Globus pallidus (tissue), 1 donor: ENCODE data around the gene ASCC2.
"Not testable (repeated sequence)": the region's sequence is repeated elsewhere in the genome, so short reads cannot be mapped to it uniquely, and the experiment has no call there.

ENCODE experiments used
- DNase-seq: peaks from one replicate; pipeline ENCODE4 v3.0.0-alpha.2; 2015; ENCODE audit warnings: low spot score

ASCC2 gene, protein sequence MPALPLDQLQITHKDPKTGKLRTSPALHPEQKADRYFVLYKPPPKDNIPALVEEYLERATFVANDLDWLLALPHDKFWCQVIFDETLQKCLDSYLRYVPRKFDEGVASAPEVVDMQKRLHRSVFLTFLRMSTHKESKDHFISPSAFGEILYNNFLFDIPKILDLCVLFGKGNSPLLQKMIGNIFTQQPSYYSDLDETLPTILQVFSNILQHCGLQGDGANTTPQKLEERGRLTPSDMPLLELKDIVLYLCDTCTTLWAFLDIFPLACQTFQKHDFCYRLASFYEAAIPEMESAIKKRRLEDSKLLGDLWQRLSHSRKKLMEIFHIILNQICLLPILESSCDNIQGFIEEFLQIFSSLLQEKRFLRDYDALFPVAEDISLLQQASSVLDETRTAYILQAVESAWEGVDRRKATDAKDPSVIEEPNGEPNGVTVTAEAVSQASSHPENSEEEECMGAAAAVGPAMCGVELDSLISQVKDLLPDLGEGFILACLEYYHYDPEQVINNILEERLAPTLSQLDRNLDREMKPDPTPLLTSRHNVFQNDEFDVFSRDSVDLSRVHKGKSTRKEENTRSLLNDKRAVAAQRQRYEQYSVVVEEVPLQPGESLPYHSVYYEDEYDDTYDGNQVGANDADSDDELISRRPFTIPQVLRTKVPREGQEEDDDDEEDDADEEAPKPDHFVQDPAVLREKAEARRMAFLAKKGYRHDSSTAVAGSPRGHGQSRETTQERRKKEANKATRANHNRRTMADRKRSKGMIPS

DNA sequence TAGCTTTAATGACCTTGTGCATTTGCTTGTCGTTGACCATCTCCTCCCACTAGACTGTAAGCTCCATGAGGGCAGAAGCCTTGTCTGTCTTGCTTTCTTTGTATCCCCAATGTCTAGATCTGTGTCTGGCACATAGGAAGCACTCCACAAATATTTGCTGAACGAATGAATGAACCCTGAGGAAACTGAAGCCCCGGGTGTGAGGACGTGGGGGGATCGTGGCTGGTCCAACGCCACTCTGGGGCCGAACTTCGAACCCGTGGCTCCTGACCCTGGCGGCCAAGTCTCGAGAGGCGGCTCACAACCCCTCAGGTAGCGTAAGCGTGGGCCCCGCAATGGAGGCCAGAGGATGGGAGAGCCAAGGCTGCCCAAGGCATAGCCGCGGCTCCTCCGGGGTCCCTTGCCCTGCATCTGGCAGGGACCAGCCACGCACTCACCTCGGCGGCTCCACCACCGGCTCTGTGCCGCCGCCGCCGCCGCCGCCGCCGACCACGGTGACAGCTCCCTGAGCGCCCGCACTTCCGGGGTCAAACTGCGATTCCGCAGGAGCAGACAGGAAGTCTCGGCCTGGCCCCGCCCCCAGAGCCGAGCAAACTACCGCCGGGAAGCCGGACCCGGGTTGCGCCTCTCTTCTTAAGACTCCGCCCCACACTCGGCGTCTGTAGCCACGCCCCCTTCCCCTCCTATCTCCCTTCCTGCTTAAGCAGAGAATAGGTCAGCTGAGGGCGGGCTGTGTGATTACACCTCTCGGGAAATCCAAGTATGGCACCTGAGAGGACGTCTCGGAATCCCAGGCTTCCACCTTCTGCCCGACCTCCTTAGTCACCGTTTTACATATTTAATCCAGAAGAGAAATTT is at the start of gene ASCC2:
TSS of gene ASCC2 (minus strand) at position 534 of the 858 bp plus-strand sequence. CDS start 5,949 bp downstream, outside the sequence.
- peak; percentile 96 for DNase-seq

DNA sequence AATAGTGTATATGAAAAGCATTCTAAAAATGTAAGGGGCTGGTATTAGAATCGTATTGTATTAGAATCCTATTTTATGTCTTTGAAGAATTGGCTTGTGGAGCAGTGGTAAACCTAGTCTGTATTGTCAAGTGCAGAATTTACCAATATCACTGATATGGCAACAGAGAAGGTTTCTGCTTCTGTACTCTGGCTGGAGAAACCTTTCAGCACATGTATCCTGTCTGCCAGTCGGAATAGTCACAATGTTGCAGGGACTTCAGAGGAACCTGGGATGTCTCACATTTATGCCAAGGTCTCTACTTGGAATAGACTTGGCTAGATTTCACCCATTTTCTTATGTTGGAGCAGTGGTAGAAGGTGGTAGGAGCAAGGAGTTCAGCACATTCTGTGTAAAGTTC is 49.3 kb upstream of the ASCC2 start:
- no peak for DNase-seq

DNA sequence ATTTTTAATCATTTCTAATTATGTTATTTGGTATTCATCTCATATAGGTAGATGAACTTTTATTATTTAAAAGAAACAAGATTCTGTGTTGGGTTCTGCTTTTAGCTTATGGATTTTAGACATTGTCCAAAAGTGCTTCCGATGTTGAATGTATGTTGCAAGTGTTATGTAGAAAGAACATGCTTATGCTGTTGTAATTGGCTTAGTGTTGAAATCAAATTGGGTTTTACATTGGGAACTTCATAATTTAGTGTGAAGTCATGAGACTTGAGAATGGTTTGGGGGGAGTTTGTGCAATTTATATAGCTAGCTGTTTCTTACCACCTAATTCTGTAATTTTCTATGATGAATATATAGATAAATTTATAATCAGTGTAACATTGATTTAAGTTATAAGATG is 48.5 kb upstream of the ASCC2 start:
- DNase-seq: no peak

DNA sequence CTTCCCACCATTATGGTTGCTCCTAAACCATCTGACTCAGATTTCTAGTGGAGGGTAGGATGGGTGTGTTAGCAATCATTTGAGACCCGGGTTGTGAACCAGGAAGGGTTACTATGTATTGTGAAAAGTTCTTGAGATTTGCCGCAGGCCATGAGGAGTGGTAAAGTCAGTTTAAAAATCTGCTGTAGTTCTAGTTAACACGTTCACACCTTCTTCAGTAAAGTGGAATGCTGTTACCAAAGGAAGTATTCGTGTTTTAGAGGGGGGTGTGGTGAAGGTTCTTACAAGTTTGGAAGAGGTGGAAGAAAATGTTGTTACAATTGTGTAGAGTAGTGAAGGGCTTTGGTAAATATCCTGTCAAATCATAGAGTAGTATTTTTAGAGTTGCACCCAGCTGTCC is 47.5 kb upstream of the ASCC2 start:
- no peak for DNase-seq

DNA sequence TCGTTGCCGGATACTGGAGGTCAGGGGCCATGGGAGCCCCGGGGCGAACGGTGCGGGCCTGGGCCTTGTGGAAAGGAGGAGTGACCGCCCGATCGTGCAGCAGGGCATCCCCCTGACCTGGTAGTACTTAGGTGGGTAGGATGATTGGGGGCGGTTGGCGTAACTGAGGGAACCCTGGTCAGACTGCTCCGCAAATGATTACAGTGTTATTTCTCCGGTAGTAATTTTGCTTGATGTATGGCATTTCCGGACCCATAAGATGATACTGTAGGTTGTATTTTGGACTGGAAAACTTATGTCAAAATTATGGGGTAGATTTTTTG is 45.7 kb upstream of the ASCC2 start:
- no peak for DNase-seq

DNA sequence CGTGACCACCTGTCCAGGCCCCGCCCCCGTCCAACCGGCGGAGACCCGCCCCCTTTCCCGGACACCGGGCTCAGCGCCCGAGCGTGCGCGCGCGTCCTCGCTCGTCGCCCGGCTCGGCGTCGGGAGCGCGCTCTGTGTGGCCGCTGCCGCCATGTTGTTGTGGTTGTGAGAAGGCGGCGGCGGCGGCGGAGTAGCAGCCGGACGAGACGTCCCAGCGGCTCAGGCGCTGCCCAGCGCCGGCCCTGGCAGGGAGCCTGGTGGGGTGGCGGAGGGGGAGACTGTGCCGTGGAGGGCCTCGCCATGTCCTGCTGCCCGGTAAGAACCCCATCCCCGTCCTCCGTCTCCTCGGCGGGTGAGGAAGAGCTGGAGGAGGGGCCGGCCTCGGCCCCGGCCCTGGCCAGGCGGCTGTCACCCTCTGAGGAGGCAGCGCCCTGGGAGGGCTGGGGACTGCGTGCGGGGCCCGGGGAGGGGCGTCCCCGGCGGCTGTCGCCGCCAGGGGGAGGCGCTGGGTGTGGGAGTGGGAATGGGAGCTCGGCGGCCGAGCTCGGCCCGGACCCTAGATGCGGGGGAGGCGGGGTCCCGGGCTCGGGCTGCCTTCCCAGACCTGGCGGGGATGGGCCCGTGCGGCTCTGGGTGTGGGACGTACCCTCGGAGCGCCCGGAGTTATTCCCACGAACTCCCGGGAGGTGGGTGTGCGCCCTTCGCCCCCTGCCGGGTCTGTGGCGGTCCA is 45.1 kb upstream of the ASCC2 start, which contains the start of gene MTMR3:
TSS of gene MTMR3 (plus strand) at position 130 of the 730 bp plus-strand sequence. CDS start 87,886 bp downstream, outside the sequence.
- peak; percentile 87 for DNase-seq

DNA sequence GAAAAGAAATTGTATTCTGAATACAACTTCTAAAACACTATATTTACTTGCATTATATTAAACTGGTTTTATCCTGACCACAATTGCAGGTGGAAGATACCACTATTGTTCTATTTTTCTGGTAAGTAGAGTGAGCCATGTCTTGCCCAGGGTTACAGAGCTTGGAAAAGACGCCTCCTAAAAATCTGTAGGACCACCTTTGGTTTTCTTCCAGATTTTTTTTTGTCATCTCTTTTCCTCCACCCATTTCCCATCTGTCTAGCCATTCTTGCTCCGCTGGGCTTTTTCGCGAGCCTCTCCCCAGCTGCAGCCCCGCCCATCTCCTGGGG is 44.6 kb upstream of the ASCC2 start:
- no peak for DNase-seq

DNA sequence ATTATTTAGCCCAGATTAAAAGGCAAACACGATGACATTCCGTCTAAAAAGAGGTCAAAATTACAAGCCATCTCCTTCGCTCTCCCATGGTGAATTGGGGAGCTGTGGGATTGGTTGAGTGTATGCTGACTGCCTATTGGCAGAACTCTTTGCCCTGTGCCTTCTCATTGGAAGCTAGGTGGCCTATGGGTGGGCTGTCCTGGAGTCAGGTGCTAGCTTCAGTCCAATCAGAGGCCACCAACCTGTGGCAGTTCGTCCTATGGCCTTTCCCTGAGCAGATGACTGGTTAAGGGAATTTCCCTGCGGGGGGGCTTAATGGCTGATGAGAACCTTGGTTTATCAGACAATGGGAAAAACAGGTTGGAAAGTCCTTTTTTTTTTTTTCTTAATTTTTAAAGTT is 41.7 kb upstream of the ASCC2 start:
- no peak for DNase-seq

DNA sequence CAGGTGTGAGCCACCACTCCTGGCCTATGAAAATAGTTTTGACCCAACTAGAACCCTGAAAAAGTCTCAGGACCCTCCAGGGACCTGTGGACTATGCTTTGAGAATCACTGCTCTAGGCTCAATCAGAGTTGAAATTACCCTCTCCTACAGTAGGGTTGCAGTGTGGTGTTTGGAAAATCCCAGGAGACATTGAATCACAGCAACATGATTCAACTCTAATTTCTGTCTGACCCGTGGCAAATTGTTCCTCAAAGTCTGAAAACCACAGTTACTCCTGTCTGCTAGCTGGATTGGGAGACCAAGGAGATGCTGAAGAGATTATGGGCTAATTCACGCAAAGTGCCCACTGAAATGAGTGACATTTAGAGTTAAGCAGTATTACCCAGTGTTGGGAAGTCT is 39.5 kb upstream of the ASCC2 start:
- no peak for DNase-seq

DNA sequence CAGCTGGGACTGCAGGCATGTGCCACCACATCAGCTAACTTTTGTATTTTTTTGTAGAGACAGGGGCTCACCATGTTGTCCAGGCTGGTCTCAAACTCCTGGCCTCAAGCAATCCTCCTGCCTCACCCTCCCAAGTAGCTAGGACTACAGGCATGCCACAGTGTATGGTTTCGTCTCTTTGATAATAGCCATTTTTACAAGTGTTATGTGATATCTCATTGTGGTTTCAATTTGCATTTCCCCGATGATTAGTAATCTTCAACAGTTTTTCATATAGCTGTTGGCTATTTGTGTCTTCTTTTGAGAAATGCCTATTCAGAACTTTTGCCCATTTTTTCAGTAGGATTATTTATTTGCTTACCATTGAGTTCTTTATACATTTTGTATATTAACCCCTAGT is 35.9 kb upstream of the ASCC2 start:
- DNase-seq: no peak

DNA sequence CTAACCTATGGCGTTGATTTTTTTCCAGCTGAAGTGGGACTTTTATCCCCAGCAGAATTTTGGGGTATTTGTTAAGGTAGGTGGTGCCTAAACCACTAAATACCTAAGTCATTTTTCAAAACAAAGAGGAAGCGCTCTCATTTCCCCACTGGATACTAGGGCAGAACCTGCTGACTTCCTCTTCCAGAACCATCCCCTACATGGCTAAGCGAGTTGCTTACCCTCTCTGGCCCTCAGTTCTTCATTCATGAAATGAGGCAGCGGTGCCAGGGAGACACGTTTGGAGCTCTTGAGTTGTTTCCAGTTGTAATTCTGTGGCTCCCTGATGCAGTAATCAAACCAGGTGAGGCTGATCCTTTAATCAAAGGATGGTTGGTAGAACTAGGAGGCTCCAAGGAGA is 34.9 kb upstream of the ASCC2 start:
- DNase-seq: peak; percentile 14

DNA sequence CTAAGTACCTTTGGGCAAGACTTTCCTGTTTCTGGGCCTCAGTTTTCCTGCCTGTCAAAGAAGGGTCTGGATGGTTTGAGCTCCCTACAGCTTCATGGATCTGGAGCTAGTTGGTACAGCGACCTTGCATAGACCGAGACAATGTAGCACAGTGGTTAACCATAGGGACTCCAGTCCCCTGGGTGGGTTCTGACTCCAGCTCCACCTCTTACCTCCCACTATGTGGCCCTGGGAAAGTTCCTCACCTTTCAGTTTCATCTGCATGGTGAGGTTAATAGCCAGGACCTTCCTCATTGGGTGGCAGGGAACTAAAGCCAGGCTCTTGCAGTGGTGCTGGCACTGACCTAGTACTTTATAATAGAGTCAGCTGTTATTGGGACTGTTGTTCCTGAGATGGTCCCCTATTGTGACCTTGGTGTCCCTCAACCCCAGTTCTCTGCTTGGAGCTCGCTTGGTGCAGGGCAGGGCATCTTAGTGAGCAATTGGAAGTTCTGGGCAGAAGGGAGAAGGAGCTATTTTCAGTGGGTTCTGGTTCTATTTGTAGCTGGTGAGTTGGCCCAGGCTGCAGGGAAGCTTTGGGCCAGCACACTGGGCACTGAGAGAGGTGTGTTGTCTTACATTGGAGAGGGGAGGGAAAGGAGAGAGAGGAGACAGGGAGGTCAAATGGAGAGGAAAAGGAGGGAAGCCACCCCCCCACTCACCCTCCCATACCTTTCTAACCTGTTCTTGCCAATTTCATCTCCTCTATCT is 34.2 kb upstream of the ASCC2 start:
- DNase-seq: no peak

DNA sequence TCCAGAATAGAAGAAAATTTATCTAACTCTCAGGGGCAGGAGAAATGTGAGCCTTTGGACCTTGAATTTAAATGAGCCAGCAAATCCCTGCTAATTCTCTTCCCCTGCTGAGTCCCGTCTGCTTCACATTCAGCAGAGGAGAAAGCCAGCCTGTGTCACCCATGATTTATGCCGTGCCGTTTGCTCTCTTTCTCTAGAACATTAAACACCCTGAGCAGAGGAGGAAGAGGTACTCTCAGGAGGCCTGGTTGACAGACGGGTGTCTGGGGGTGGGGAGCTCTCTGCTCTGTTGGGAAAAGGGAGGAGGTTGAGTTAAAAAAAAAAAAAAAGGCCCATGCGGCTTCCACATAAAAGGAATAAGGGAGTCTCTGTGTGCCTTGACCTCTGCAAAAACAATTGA is 33.6 kb upstream of the ASCC2 start:
- DNase-seq: no peak

DNA sequence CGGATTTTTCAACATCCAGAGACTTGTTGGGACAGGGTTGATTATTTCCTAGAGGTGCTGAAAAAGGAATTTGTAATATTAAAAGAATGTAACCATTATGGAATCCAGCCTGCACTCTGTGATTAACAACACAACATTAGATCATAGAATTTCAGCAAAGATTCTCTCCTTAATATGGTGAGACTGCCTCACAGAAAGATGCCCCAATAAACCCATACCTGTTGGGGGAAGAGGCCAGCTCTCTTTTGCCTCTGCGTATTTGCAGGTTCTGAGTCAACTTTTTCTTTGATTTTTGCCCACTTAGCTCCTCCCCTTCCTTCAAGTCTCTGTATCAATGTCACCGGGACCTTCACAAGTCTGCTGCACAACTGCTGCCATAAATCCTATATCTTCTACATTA is 32.5 kb upstream of the ASCC2 start:
- DNase-seq: no peak

DNA sequence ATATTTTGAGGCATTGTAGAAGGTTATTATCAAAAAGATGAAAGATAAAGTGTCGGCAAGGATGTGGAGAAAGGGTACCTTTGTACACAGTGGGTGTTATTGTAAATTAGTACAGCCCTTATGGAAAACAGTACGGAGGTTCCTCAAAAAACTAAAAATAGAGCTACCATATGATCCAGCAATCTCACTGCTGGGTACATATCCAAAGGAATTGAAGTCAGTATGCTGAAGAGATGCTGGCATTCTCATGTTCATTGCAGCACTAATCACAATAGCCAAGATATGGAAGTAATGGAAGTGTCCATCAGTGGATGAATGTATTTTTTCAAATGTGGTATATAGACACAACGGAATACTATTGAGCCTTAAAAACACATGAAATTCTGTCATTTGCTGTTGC is 29.8 kb upstream of the ASCC2 start:
- DNase-seq: no peak

DNA sequence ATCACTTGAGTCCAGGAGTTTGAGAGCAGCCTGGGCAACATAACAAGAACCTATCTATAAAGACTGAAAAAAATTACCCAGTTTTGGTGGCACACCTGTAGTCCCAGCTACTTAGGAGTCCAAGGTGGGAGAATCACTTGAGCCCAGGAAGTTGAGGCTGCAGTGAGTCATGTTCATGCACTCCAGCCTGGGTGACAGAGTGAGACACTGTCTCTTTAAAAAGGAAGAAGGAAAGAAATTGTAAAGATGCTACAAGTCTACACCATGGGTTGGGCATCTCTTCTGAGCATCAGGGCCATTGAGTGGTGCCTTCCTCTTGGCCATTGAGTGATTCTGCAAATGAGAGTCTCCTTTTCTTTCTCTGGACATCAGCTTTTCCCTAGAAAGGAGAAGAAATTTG is 29.2 kb upstream of the ASCC2 start:
- DNase-seq: no peak

DNA sequence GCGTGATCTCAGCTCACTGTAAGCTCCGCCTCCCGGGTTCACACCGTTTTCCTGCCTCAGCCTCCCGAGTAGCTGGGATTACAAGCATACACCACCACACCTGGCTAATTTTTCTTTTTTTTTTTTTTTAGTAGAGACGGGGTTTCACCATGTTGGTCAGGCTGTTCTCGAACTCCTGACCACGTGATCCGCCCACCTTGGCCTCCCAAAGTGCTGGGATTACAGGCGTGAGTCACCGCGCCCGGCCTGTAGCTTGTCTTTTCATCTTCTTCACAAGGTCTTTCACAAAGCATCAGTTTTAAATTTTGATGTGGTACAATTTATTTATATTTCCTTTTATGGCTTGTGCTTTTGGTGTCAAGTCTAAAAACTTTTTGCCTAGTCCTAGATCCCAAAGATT is 27.5 kb upstream of the ASCC2 start:
- not testable (repeated sequence) for DNase-seq

DNA sequence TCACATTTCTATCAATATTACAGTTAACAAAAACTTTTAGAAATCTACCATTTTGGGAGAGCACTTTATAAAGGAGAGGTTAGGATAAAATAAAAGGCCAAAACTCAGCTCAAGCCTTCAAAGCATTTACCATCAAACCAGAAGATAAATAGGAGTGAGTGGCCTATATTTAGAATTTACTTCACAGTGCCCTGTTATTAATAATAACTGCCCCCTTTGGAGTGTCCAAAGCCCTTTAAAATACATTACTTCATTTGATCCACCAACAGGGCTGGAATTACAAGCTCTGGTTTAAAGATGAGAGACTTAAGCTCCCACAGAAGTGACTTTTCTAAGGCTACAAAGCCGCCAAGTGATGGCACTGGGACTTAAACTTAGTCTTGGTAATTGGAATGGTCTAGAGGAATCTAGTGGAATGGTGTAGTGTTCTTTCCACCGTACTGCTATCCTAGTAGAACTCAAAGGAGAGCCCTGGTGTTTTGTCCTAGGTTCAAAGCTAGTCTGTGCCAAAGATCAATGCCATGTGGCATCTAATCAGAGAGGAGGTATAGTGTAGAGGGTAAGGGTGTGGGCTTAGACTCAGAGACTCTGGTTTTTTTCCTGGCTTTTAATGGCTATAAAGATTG is 23.7 kb upstream of the ASCC2 start:
- DNase-seq: no peak

DNA sequence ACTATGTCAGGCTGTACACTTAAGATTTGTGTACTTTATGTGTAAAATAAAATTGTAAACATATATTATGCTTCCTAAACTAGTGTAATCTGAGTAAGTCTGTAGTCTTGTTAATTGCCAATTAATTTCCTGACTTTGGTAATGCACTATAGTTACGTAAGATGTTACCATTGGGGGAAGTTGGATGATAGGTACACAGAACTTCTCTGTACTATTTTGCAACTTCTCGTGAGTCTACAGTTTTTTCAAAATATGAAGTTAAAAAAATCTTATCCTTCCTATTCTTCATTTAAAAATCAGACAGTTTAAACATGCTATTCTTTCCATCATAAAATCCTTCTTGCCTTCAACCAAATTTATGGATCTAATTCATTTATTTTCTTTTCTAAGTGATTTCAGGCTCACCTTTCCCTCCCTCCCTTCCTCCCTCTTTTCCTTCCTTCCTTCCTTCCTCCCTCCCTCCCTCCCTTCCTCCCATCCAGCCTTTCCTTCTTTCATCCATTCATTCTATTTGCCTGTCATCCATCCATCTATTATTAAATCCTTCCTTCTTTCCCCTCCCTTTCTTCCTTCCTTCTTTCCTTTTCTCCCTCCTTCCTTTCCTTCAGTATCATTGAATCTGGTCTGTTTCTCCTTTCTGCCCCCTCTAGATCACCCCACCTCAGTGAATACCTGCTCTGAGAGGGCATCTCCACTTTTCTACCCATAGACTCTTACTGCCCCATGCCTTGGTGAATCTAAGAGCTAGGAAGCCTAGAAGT is 22.1 kb upstream of the ASCC2 start:
- DNase-seq: no peak

DNA sequence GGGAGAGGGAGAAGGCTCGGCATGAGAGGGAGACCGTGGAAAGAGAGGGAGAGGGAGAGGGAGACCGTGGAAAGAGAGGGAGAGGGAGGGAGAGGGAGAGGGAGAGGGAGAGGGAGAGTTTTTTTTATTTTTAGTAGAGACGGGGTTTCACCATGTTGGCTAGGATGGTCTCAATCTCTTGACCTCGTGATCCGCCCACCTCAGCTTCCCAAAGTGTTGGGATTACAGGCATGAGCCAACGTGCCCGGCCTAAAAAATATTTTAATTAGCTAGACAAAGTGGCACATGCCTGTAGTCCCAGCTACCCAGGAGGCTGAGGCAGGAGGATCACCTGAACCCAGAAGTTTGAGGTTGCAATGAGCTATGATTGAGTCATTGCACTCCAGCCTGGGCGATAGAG is 21.0 kb upstream of the ASCC2 start:
- not testable (repeated sequence) for DNase-seq
